HG02840 (cell line): ENCODE data around the gene ZNF334.

Experiments used
- ATAC-seq: cut with Tn5 transposase; IDR thresholded peaks from one replicate; pipeline ENCODE4 v1.9.1; 2021; ENCODE audit warnings: mild to moderate bottlenecking, moderate library complexity, moderate number of reproducible peaks; ENCODE audit not compliant: unreplicated experiment, low FRiP score

The ZNF334 gene

GRCh38 chr20:46512943-46513844, at the start of gene ZNF334:
Gene ZNF334 (minus strand): TSS chr20:46513559. CDS start chr20:46512102, 1,457 bp downstream.
- ATAC-seq = no peak

- no peak for ATAC-seq
Observed at GRCh38 chr20:46562373-46563169, 49.2 kb upstream of the ZNF334 start.

GRCh38 chr20:46562009-46562372, 48.6 kb upstream of the ZNF334 start:
- ATAC-seq = no peak

- no peak for ATAC-seq
Observed at GRCh38 chr20:46559685-46560440, 46.5 kb upstream of the ZNF334 start.

DNA sequence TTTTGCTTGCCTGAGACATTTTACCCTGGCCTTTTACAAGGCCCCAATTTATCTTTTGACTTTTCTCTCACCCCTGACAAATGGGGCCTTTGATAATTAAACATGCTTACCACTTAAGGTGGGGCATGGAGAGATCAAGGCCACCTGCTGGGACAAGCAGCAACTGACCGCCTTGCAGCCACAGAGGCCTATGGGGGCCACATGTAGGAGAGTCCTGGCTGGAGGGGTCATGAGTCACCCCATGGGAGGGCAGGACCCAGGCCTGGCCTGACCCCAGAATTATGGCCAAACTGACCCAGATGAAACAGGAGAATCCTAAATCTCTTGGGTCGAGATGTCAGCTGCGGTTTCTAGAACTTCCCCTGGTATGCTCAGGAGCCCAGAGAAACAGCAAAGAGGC, 45.6 kb upstream of the ZNF334 start:
- ATAC-seq = no peak

- no peak for ATAC-seq
Observed at GRCh38 chr20:46558511-46558959, 45.2 kb upstream of the ZNF334 start.

DNA sequence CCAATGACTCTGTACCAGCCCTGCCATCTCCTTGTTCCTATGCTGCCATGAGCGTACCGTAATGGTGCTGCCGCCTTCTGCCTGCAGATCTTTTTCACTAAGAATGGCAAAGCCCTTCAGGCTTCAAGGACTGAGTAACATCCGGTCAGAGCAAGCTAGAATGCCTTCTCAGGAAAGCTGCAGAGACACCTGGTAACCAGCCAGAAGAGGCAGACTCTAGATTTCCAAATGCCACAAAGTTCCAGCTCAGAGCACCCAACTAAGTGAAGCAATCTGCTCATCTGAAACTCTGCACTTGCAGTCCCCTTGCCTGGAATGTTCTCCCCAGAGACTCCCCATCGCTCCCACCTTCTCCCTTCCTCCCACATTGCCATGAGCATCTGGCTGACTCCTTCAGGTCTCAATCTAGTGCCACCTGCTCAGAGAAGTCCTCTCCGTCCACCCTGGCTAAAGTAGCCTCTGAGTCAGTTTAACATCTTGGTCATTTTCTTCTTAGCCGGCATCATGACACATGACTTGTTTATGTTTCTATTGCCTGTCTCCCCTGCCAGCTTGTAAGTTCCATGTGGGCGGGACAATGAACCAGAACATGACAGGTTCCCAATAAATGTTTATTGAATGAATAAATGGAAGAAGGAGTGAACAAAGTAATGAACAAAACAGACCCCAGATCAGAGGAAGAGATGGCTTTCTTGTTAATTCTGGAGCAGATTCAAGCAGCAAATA, 44.0 kb upstream of the ZNF334 start:
- ATAC-seq = no peak

- no peak for ATAC-seq
Observed at GRCh38 chr20:46555370-46555956, 42.1 kb upstream of the ZNF334 start.

GRCh38 chr20:46554828-46555227, 41.5 kb upstream of the ZNF334 start:
- ATAC-seq = no peak

DNA sequence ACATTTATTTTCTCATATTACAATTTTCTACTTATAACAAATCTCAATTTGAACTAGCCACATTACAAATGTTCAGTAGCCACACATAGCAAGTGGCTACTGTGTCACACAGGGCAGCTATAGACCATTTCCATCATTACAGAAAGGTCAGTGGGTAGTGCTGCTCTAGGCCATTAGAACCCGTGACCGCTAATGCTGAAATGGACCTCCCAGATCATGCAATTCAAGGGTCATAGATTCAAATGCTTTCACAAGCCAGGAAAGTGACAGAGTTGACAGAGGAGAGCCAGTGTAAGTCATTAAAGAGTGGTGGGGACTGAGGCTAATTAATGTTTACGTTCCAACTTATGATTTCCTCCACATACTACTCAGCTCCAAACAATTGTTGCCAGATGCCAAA, 40.6 kb upstream of the ZNF334 start:
- no peak for ATAC-seq

- ATAC-seq = peak; percentile 65
Observed at GRCh38 chr20:46552460-46553420, 39.4 kb upstream of the ZNF334 start.

DNA sequence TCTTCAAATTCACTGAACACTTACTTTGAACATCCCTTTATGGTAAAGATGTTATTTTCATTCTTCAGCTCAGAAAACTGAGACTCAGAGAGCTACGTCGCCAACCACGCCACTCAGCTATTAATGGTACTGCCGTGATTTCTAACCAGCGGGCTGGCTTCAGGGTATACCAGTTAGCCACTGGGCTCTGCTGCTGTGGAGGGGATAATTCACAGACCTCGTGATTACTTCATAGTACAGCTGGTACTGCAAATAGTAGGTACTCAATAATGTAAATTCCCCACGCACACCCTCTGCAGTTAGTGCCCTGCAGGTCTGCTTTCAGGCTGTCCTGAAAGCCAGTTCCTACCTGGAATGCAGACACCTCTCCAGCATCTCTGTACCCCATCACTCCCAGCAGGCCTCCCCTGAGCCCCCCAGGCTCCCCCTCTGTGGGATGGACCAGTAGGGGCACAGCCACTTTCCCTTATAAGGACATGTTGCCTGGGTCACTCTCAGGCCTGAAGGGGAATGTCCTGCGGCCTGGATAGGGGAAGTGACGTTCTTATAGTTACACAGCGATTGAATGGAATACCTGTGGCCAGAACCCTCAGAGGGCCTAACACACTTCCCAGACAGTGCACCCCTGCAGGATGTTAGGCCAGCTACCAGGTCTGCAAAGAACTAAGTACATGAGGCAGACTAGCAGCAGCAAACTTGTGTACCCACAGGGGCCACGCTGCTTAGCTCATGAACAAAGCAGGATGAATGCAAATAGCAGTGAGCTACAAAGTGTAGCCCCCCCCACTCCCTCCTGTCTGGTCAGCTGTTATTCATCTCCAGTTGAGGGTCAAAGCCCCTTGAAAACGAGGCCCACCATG, 38.4 kb upstream of the ZNF334 start:
- ATAC-seq = no peak

- no peak for ATAC-seq
Observed at GRCh38 chr20:46550461-46550860, 37.1 kb upstream of the ZNF334 start, which contains the start of gene OCSTAMP. Gene OCSTAMP (minus strand): TSS chr20:46550654. CDS start chr20:46550560, 94 bp downstream.

- ATAC-seq = no peak
Observed at GRCh38 chr20:46549188-46549972, 36.0 kb upstream of the ZNF334 start.

DNA sequence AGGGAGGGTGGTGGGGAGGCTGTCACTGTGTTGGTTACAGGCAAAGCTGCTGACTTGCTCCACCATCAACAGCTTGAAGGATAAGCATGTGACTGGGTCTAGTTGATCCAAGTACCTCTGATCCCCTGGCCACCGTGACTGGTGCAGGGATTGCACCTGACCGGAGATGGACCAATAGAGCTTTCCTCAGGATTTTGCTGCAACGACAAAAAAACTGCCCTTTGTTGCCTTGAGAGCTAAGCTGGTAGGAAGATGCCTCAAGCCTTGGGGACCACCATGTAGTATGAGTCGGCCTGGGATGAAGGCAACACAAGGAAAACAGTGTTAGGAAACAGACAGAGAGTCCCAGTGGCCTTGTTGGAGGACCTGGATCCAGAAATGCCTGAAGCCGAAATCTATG, 35.3 kb upstream of the ZNF334 start:
- no peak for ATAC-seq

GRCh38 chr20:46547995-46548394, 34.6 kb upstream of the ZNF334 start:
- no peak for ATAC-seq

- no peak for ATAC-seq
Observed at GRCh38 chr20:46546936-46547335, 33.6 kb upstream of the ZNF334 start.
